ENCODE measurements around the gene SPATA9. TPM values are rescaled to one million over a fixed set of nuclear protein-coding genes. Genes with fewer than 3 reads are reported as not detected.

The SPATA9 gene
- total RNA-seq, 4 donors from 2014 or later: 0.82 to 1.5 TPM; not detected in 2

DNA sequence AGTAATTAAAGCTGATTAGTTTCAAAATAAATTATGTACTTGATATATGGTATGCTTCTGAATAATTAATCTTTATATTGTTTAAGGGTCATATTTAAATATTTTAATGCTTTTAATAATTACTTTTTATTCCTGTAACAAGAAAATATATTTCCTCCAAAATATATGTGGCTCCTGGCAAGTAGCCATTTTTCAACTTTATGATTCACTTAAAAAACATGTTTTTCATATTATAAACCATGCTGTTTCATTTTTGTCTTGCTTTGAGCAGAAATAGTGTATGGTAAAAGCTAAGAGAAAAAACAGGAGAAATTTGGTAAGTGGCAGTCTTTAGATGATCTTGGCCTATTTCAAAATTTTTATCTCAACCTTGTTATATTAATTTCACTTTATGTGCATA is 14.6 kb downstream of the SPATA9 start:
- Histone ChIP-seq H3K9me3 (no peaks in the 10 kb centered on the region), H3K36me3 (no peaks in the 10 kb centered on the region), H3K4me1 (peaks cover 0 to 30% (median 5%) of the 10 kb centered on the region in 4 donors), H3K27ac (peak overlapping the region in 1 of 4 donors; percentile 78), H3K4me3 (no peak overlapping the region), H3K27me3 (no peaks in the 10 kb centered on the region)
- DNase-seq: no peak
- TF ChIP-seq POLR2A (IDR thresholded peaks at IDR 0.05): no peak
- TF ChIP-seq, protein P1, sequence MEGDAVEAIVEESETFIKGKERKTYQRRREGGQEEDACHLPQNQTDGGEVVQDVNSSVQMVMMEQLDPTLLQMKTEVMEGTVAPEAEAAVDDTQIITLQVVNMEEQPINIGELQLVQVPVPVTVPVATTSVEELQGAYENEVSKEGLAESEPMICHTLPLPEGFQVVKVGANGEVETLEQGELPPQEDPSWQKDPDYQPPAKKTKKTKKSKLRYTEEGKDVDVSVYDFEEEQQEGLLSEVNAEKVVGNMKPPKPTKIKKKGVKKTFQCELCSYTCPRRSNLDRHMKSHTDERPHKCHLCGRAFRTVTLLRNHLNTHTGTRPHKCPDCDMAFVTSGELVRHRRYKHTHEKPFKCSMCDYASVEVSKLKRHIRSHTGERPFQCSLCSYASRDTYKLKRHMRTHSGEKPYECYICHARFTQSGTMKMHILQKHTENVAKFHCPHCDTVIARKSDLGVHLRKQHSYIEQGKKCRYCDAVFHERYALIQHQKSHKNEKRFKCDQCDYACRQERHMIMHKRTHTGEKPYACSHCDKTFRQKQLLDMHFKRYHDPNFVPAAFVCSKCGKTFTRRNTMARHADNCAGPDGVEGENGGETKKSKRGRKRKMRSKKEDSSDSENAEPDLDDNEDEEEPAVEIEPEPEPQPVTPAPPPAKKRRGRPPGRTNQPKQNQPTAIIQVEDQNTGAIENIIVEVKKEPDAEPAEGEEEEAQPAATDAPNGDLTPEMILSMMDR (IDR thresholded peaks at IDR 0.05): no peak
- no peak for TF ChIP-seq EP300 (IDR thresholded peaks at IDR 0.05; ENCODE audit: low read depth)
- no peak for TF ChIP-seq POLR2AphosphoS5 (IDR thresholded peaks at IDR 0.05)
- intact Hi-C loops (cut with DNase I; ENCODE audit: low total_unique reads) (loop anchor here (10.0 kb wide), 2 partner anchors 67 to 107 kb away; partner anchors contain the start of gene RHOBTB3), in situ Hi-C loops (cut with MboI; ENCODE audit: low pct_ligation_motif_present in 1 of 4, low pct_unique_long_range_greater_than_20kb in 1 of 4, low sequenced_read_pairs in 3 of 4) (loop anchor here in 3 of 4 donors (5.0 to 10.0 kb wide), 3 partner anchors 57 to 177 kb away; no protein-coding TSS in a partner anchor)

DNA sequence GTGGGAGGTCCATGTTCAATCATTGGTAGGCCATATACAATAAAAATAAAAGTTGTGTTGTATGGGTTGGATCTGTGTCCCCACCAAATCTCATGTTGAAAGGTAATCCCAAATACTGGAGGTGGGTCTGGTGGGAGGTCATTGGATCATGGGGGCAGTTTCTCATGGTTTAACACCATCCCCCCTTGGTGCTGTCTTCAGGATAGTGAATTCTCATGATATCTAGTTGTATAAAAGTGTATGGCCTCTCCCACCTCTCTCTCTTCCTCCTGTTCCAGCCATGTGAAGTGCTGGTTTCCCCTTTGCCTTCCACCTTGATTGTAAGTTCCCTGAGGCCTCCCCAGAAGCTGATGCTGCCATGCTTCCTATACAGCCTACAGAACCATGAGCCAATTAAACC is 15.1 kb downstream of the SPATA9 start:
- no peaks in the 10 kb centered on the region for H3K27me3 ChIP-seq
- no peaks in the 10 kb centered on the region for H3K9me3 ChIP-seq
- H3K4me1 ChIP-seq: peaks cover 0 to 30% (median 5%) of the 10 kb centered on the region in 4 donors
- TF ChIP-seq, protein P1 (IDR thresholded peaks at IDR 0.05): no peak
- TF ChIP-seq EP300 (IDR thresholded peaks at IDR 0.05; ENCODE audit: low read depth) (no peak), POLR2AphosphoS5 (IDR thresholded peaks at IDR 0.05) (no peak), POLR2A (IDR thresholded peaks at IDR 0.05) (no peak)
- H3K36me3 ChIP-seq: no peaks in the 10 kb centered on the region
- in situ Hi-C loops (cut with MboI; ENCODE audit: low pct_ligation_motif_present in 1 of 4, low pct_unique_long_range_greater_than_20kb in 1 of 4, low sequenced_read_pairs in 3 of 4) (loop anchor here in 3 of 4 donors (5.0 to 10.0 kb wide), 3 partner anchors 57 to 177 kb away; no protein-coding TSS in a partner anchor), intact Hi-C loops (cut with DNase I; ENCODE audit: low total_unique reads) (loop anchor here (10.0 kb wide), 2 partner anchors 67 to 107 kb away; partner anchors contain the start of gene RHOBTB3)
- no peak overlapping the region for H3K27ac ChIP-seq
- DNase-seq: no peak
- H3K4me3 ChIP-seq: no peak overlapping the region

DNA sequence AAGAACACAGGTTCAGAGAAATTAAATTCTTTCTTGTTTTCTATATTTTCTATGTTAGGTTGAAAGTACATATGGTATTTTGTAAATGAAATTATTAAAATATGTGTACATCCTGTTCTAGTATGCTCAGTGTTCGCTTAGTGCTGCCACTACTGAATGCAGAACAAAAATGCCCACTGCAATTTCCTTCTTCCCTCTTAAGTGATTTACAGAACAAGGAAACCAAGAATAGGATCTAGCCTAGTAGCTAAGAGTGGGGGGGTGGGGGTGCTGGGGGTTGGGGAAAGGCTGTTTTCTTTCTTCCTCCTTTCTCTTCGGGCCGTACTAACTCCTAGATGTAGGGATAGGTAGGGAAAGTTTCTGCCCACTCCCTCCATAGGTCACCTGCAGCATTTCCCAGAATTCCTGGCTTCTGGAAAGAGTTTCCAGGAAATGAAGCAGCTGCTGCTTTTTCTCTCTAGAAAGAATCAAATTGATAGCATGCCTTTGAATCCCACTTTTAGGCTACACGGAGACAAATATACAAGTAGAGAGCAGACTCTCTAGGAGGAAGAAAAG is 15.7 kb downstream of the SPATA9 start:
- Histone ChIP-seq H3K27me3 (no peaks in the 10 kb centered on the region), H3K4me3 (no peak overlapping the region), H3K4me1 (peaks cover 0 to 30% (median 5%) of the 10 kb centered on the region in 4 donors), H3K9me3 (no peaks in the 10 kb centered on the region), H3K36me3 (no peaks in the 10 kb centered on the region), H3K27ac (no peak overlapping the region)
- intact Hi-C loops (cut with DNase I; ENCODE audit: low total_unique reads): loop anchor here (10.0 kb wide), 2 partner anchors 68 to 108 kb away; partner anchors contain the start of gene RHOBTB3
- DNase-seq: no peak
- 77 to 84% methylated on average over 3 to 4 of the region's 4 CpGs for WGBS, 2 donors (ENCODE audit: low coverage in 1 of 2)
- in situ Hi-C loops (cut with MboI; ENCODE audit: low pct_ligation_motif_present in 1 of 4, low pct_unique_long_range_greater_than_20kb in 1 of 4, low sequenced_read_pairs in 3 of 4): loop anchor here in 3 of 4 donors (5.0 to 10.0 kb wide), 3 partner anchors 58 to 178 kb away; no protein-coding TSS in a partner anchor
- TF ChIP-seq EP300 (IDR thresholded peaks at IDR 0.05; ENCODE audit: low read depth): no peak
- TF ChIP-seq POLR2A (IDR thresholded peaks at IDR 0.05): no peak
- TF ChIP-seq POLR2AphosphoS5 (IDR thresholded peaks at IDR 0.05): no peak
- TF ChIP-seq, protein P1 (IDR thresholded peaks at IDR 0.05): no peak

DNA sequence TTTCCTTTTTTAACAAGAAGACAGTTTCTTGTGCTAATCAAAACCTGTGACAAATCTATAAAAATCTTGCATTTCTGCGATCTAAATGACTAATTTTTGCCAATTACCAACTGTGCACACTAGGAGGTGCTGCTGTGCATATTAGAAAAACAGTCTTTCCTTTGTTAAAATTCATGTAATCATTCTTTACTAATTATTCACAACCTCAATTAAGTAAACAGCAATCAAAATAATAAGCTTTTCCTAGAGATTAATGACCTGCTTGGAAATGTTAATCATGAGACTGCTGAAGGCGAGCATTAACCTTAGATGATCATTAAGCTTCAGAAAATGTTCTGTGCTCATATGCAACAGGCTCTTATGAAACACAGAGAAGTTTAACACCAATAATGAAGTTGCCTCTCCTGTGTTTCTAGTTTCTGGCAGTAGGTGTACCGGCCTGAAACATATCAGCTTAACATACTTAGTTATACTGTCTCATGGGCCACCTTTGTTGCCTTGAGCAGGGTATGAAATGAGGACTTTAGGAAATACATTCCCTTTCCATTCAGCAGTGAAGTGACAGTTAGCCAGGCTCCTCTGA is 18.5 kb downstream of the SPATA9 start:
- Histone ChIP-seq H3K9me3 (no peaks in the 10 kb centered on the region), H3K27ac (peak overlapping the region in 2 of 4 donors; percentile 7 to 15), H3K36me3 (no peaks in the 10 kb centered on the region), H3K4me1 (peaks cover 0 to 19% (median 3%) of the 10 kb centered on the region in 4 donors), H3K4me3 (no peak overlapping the region), H3K27me3 (no peaks in the 10 kb centered on the region)
- intact Hi-C loops (cut with DNase I; ENCODE audit: low total_unique reads): loop anchor here (10.0 kb wide), 2 partner anchors 71 to 111 kb away; partner anchors contain the start of gene RHOBTB3
- WGBS, 2 donors (ENCODE audit: low coverage in 1 of 2): 17 to 18% methylated on average over 3 of the region's 3 CpGs
- TF ChIP-seq POLR2AphosphoS5 (IDR thresholded peaks at IDR 0.05) (no peak), EP300 (IDR thresholded peaks at IDR 0.05; ENCODE audit: low read depth) (no peak), POLR2A (IDR thresholded peaks at IDR 0.05) (no peak)
- TF ChIP-seq, protein P1 (IDR thresholded peaks at IDR 0.05): peak; percentile 73 to 87 (median 77)
- DNase-seq: peak; percentile 18
- in situ Hi-C loops (cut with MboI; ENCODE audit: low pct_ligation_motif_present in 1 of 4, low pct_unique_long_range_greater_than_20kb in 1 of 4, low sequenced_read_pairs in 3 of 4): loop anchor here in 3 of 4 donors (5.0 to 10.0 kb wide), 3 partner anchors 61 to 183 kb away; no protein-coding TSS in a partner anchor
